GM23338 (cell line): ENCODE measurements around the gene PEA15.

ENCODE experiments used
- CREB1 ChIP-seq: fragments of 250-450 bp; sonication (Bioruptor Pico); IDR thresholded peaks from 2 replicates; pipeline ENCODE4 v1.5.0; 2020; ENCODE audit warnings: low read depth, mild to moderate bottlenecking, moderate library complexity
- CTCF ChIP-seq, 2 experiments: fragments of 200-600 bp in 1 of 2; sonication (generic) in 1 of 2; conservative IDR thresholded peaks; 2 replicates each; pipeline versions ENCODE4 v1.5.1 to v1.6.1; 2016 to 2017; ENCODE audit warnings: antibody characterized with exemption in 2 of 2, low read depth in 2 of 2, mild to moderate bottlenecking in 2 of 2, moderate library complexity in 1 of 2
- ETS1 ChIP-seq: IDR thresholded peaks from 2 replicates; pipeline ENCODE4 v1.6.1; 2016; ENCODE audit warnings: antibody characterized with exemption
- EZH2 ChIP-seq: fragments of 200-600 bp; sonication (generic); IDR thresholded peaks from one replicate; pipeline ENCODE4 v1.8.0; 2017; ENCODE audit warnings: antibody characterized with exemption, mild to moderate bottlenecking, low read depth; ENCODE audit not compliant: unreplicated experiment
- EZH2phosphoT487 ChIP-seq: fragments of 200-600 bp; sonication (generic); IDR thresholded peaks from one replicate; pipeline ENCODE4 v1.8.1; 2018; ENCODE audit warnings: antibody characterized with exemption; ENCODE audit not compliant: unreplicated experiment
- JUNB ChIP-seq: IDR thresholded peaks from one replicate; pipeline ENCODE4 v1.6.1; 2016; ENCODE audit warnings: antibody characterized with exemption; ENCODE audit not compliant: unreplicated experiment
- NANOG ChIP-seq: IDR thresholded peaks from 2 replicates; pipeline ENCODE4 v1.6.1; 2016; ENCODE audit warnings: antibody characterized with exemption, borderline replicate concordance
- POLR2AphosphoS5 ChIP-seq: IDR thresholded peaks from 2 replicates; pipeline ENCODE4 v1.6.1; 2016; ENCODE audit warnings: antibody characterized with exemption, low read depth
- ZNF114 ChIP-seq: fragments of 250-450 bp; sonication (Bioruptor Pico); IDR thresholded peaks from 2 replicates; pipeline ENCODE4 v1.5.0; 2020; ENCODE audit warnings: mild to moderate bottlenecking, moderate library complexity
- ZNF331 ChIP-seq: fragments of 250-450 bp; sonication (Bioruptor Pico); IDR thresholded peaks from 2 replicates; pipeline ENCODE4 v1.5.0; 2020; ENCODE audit warnings: low read depth, mild to moderate bottlenecking, moderate library complexity
- TF ChIP-seq, protein P1 (sequence below): IDR thresholded peaks from one replicate; pipeline ENCODE4 v1.6.1; 2018; ENCODE audit warnings: antibody characterized with exemption; ENCODE audit not compliant: unreplicated experiment
- TF ChIP-seq, protein P2 (sequence below): fragments of 250-450 bp; sonication (Bioruptor Pico); IDR thresholded peaks from 2 replicates; pipeline ENCODE4 v1.5.0; 2020; ENCODE audit warnings: mild to moderate bottlenecking, moderate library complexity

DNA sequence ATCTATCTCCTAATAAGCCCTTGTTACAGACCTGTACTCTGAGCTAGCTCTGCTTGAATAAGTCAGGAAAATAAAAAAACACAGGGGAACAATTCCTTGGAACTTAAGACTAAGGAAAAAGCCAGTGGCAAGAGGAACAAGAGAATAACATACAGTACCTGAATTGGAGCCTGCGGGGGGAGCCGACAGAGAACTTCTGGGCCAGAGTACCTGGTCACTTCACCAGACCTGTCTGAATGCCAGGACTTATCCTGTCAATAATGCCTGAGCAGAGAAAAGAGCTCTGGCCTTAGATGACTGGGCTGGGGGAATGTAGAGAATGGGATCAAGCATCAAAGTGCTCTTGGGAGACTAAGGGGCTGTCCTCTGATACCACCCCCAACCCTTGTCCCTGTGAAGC, 15.1 kb downstream of the PEA15 start:
- TF ChIP-seq CTCF (conservative IDR thresholded peaks at IDR 0.05; ENCODE audit: low read depth in 2 of 2), result no peak; a peak in 1 of 4 replicates
- TF ChIP-seq, protein P1, sequence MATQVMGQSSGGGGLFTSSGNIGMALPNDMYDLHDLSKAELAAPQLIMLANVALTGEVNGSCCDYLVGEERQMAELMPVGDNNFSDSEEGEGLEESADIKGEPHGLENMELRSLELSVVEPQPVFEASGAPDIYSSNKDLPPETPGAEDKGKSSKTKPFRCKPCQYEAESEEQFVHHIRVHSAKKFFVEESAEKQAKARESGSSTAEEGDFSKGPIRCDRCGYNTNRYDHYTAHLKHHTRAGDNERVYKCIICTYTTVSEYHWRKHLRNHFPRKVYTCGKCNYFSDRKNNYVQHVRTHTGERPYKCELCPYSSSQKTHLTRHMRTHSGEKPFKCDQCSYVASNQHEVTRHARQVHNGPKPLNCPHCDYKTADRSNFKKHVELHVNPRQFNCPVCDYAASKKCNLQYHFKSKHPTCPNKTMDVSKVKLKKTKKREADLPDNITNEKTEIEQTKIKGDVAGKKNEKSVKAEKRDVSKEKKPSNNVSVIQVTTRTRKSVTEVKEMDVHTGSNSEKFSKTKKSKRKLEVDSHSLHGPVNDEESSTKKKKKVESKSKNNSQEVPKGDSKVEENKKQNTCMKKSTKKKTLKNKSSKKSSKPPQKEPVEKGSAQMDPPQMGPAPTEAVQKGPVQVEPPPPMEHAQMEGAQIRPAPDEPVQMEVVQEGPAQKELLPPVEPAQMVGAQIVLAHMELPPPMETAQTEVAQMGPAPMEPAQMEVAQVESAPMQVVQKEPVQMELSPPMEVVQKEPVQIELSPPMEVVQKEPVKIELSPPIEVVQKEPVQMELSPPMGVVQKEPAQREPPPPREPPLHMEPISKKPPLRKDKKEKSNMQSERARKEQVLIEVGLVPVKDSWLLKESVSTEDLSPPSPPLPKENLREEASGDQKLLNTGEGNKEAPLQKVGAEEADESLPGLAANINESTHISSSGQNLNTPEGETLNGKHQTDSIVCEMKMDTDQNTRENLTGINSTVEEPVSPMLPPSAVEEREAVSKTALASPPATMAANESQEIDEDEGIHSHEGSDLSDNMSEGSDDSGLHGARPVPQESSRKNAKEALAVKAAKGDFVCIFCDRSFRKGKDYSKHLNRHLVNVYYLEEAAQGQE, result no peak
- no peak for TF ChIP-seq EZH2
- no peak for TF ChIP-seq POLR2AphosphoS5
- TF ChIP-seq ZNF114 (CRISPR knock-in tag), result no peak
- no peak for TF ChIP-seq JUNB
- TF ChIP-seq EZH2phosphoT487, result no peak
- TF ChIP-seq, protein P2, sequence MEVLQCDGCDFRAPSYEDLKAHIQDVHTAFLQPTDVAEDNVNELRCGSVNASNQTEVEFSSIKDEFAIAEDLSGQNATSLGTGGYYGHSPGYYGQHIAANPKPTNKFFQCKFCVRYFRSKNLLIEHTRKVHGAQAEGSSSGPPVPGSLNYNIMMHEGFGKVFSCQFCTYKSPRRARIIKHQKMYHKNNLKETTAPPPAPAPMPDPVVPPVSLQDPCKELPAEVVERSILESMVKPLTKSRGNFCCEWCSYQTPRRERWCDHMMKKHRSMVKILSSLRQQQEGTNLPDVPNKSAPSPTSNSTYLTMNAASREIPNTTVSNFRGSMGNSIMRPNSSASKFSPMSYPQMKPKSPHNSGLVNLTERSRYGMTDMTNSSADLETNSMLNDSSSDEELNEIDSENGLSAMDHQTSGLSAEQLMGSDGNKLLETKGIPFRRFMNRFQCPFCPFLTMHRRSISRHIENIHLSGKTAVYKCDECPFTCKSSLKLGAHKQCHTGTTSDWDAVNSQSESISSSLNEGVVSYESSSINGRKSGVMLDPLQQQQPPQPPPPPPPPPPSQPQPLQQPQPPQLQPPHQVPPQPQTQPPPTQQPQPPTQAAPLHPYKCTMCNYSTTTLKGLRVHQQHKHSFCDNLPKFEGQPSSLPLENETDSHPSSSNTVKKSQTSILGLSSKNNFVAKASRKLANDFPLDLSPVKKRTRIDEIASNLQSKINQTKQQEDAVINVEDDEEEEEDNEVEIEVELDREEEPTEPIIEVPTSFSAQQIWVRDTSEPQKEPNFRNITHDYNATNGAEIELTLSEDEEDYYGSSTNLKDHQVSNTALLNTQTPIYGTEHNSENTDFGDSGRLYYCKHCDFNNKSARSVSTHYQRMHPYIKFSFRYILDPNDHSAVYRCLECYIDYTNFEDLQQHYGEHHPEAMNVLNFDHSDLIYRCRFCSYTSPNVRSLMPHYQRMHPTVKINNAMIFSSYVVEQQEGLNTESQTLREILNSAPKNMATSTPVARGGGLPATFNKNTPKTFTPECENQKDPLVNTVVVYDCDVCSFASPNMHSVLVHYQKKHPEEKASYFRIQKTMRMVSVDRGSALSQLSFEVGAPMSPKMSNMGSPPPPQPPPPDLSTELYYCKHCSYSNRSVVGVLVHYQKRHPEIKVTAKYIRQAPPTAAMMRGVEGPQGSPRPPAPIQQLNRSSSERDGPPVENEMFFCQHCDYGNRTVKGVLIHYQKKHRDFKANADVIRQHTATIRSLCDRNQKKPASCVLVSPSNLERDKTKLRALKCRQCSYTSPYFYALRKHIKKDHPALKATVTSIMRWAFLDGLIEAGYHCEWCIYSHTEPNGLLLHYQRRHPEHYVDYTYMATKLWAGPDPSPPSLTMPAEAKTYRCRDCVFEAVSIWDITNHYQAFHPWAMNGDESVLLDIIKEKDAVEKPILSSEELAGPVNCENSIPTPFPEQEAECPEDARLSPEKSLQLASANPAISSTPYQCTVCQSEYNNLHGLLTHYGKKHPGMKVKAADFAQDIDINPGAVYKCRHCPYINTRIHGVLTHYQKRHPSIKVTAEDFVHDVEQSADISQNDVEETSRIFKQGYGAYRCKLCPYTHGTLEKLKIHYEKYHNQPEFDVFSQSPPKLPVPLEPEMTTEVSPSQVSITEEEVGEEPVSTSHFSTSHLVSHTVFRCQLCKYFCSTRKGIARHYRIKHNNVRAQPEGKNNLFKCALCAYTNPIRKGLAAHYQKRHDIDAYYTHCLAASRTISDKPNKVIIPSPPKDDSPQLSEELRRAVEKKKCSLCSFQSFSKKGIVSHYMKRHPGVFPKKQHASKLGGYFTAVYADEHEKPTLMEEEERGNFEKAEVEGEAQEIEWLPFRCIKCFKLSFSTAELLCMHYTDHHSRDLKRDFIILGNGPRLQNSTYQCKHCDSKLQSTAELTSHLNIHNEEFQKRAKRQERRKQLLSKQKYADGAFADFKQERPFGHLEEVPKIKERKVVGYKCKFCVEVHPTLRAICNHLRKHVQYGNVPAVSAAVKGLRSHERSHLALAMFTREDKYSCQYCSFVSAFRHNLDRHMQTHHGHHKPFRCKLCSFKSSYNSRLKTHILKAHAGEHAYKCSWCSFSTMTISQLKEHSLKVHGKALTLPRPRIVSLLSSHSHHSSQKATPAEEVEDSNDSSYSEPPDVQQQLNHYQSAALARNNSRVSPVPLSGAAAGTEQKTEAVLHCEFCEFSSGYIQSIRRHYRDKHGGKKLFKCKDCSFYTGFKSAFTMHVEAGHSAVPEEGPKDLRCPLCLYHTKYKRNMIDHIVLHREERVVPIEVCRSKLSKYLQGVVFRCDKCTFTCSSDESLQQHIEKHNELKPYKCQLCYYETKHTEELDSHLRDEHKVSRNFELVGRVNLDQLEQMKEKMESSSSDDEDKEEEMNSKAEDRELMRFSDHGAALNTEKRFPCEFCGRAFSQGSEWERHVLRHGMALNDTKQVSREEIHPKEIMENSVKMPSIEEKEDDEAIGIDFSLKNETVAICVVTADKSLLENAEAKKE (CRISPR knock-in tag), result no peak
- no peak for TF ChIP-seq ZNF331 (CRISPR knock-in tag)
- no peak for TF ChIP-seq ETS1
- no peak for TF ChIP-seq CREB1 (CRISPR knock-in tag)
- no peak for TF ChIP-seq NANOG
